ENCODE data around the gene SRSF1.
"Not testable (repeated sequence)": the region's sequence is repeated elsewhere in the genome, so short reads cannot be mapped to it uniquely, and the experiment has no call there.

DNA sequence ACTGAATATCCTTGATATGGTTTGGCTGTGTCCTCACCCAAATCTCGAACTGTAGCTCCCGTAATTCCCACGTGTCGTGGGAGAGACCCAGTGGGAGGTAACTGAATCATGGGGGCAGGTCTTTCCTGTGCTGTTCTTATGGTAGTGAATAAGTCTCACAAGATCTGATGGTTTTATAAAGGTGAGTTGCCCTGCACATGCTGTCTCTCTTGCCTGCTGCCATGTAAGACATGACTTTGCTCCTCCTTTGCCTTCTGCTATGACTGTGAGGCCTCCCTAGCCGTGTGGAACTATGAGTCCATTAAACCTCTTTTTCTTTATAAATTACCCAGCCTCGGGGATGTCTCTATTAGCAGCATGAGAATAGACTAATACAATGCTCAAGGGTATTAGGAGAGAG, 37.2 kb upstream of the SRSF1 start:
- TF ChIP-seq, protein P1, sequence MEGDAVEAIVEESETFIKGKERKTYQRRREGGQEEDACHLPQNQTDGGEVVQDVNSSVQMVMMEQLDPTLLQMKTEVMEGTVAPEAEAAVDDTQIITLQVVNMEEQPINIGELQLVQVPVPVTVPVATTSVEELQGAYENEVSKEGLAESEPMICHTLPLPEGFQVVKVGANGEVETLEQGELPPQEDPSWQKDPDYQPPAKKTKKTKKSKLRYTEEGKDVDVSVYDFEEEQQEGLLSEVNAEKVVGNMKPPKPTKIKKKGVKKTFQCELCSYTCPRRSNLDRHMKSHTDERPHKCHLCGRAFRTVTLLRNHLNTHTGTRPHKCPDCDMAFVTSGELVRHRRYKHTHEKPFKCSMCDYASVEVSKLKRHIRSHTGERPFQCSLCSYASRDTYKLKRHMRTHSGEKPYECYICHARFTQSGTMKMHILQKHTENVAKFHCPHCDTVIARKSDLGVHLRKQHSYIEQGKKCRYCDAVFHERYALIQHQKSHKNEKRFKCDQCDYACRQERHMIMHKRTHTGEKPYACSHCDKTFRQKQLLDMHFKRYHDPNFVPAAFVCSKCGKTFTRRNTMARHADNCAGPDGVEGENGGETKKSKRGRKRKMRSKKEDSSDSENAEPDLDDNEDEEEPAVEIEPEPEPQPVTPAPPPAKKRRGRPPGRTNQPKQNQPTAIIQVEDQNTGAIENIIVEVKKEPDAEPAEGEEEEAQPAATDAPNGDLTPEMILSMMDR (IDR thresholded peaks at IDR 0.05), result not testable (repeated sequence)
- TF ChIP-seq POLR2A (IDR thresholded peaks at IDR 0.05), result not testable (repeated sequence)

All from vagina (tissue), 2 donors.